Suprapubic skin (tissue), 4 donors: Measurements from ENCODE around the gene MAPRE2. TPM values are rescaled to one million over a fixed set of nuclear protein-coding genes. Genes with fewer than 3 reads are reported as not detected.

ENCODE experiments used
- total RNA-seq, 4 donors: library from RNA; depleted of rRNA; stranded (reverse); fragments of >200 nt; gene quantifications; one replicate each; pipeline ENCODE4 v1.1.0, GENCODE V29; 2016

Gene MAPRE2
- total RNA-seq, 4 donors from 2014 or later, result 29.9 to 51.2 (median 37.2) TPM

Other genes with a start within 250 kb of the MAPRE2 start
- gene ZNF397, start 199.6 kb downstream of the MAPRE2 start, total RNA-seq, result 10 to 100 TPM; 13.2 to 41.0 (median 17.3) TPM
- gene ZSCAN30, start 248.8 kb downstream of the MAPRE2 start, total RNA-seq, result 10 to 100 TPM in 2 of 4 donors, 1 to 10 TPM in 2; 9.6 to 25.2 (median 10.7) TPM